BJ (cell line): ENCODE measurements around the gene CCL25. TPM values are rescaled to one million over a fixed set of nuclear protein-coding genes. Genes with fewer than 3 reads are reported as not detected.

ENCODE experiments used
- CTCF ChIA-PET: fragments of 350-600 bp; formaldehyde crosslinking; extraction: SDS; loops from one replicate; lab custom pipeline; 2021; ENCODE audit warnings: antibody characterized with exemption, inconsistent platforms; lab: Yijun Ruan, JAX
- POLR2A ChIA-PET: fragments of 300-600 bp; sonication (Branson Sonifier 250); formaldehyde crosslinking; extraction: SDS; loops from one replicate; lab custom pipeline; 2021; ENCODE audit warnings: antibody characterized with exemption; lab: Charles Lee
- DNase-seq: peaks from one replicate; pipeline ENCODE4 v3.0.0-alpha.2; 2011; ENCODE audit warnings: low read depth
- H3K27me3 ChIP-seq: 2 replicates; pipeline ENCODE4 v1.6.0; 2011; ENCODE audit warnings: low read length; ENCODE audit not compliant: control insufficient read depth, insufficient read depth
- H3K36me3 ChIP-seq: 2 replicates; pipeline ENCODE4 v1.5.1; 2011; ENCODE audit warnings: low read length; ENCODE audit not compliant: control insufficient read depth, insufficient read depth
- H3K4me3 ChIP-seq: 2 replicates; pipeline ENCODE4 v1.5.1; 2011; ENCODE audit warnings: low read depth, mild to moderate bottlenecking, control low read depth, low read length
- polyA plus RNA-seq: library from polyadenylated mRNA; depleted of rRNA; stranded (reverse); fragments of >200 nt; gene quantifications from 2 replicates; pipeline ENCODE4 v1.2.3, GENCODE V29; 2011
- TF ChIP-seq, protein P1 (sequence below): IDR thresholded peaks from 2 replicates; pipeline ENCODE4 v1.5.1; 2011; ENCODE audit warnings: low read depth, mild to moderate bottlenecking, control low read depth, inconsistent platforms, low read length, moderate library complexity; ENCODE audit not compliant: insufficient read depth

The CCL25 gene
- polyA plus RNA-seq, 1 experiment, result not detected

DNA sequence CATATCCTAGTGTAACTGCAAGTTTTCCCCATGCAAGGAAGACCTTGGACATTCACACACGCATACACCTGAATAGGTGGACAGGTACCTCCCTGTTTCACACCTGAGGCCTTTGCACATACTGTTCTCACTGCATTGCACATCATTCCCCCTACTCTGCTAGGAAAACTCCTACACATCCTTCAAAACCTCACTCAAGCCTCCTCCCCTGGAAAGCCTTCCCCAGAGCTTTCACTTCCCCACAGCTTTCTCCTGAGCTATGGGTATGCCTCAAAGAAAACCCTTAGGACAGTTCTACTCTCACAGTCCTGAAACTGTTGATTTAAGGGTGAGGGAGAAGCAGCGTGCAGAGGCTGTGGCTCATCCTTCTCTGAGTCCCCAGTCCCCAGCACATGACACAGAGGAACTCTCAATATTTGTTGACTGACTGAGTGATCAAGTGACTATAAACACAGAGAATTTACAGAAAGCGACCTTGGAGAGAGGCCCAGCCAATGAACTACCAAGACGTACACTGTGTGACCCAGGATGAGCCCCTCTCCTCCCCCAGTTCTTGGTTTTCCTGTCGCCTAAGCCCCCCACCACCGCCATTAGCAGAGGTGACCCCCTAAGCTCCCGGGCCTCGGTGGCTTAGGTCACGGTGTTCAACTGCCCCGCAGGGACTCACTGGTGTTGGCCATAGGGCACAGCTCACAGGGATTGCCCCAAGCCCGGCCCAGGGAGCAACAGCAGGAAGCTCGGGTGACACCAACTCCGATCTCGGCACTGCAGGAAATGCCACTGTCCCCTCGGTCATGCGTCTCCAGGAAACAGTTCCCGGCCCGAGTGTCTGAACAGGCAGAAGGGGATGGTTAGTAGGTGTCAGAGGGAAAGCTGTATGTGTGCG, 56.2 kb downstream of the CCL25 start:
- no peaks in the 10 kb centered on the region for H3K27me3 ChIP-seq
- DNase-seq, result no peak
- TF ChIP-seq, protein P1, sequence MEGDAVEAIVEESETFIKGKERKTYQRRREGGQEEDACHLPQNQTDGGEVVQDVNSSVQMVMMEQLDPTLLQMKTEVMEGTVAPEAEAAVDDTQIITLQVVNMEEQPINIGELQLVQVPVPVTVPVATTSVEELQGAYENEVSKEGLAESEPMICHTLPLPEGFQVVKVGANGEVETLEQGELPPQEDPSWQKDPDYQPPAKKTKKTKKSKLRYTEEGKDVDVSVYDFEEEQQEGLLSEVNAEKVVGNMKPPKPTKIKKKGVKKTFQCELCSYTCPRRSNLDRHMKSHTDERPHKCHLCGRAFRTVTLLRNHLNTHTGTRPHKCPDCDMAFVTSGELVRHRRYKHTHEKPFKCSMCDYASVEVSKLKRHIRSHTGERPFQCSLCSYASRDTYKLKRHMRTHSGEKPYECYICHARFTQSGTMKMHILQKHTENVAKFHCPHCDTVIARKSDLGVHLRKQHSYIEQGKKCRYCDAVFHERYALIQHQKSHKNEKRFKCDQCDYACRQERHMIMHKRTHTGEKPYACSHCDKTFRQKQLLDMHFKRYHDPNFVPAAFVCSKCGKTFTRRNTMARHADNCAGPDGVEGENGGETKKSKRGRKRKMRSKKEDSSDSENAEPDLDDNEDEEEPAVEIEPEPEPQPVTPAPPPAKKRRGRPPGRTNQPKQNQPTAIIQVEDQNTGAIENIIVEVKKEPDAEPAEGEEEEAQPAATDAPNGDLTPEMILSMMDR, result no peak
- ChIA-PET POLR2A (no interaction called here), CTCF (no interaction called here)
- H3K36me3 ChIP-seq, result no peaks in the 10 kb centered on the region
- no peak overlapping the region for H3K4me3 ChIP-seq

GRCh38 chr19:8109455-8109854, 56.9 kb downstream of the CCL25 start:
- no peak overlapping the region for H3K4me3 ChIP-seq
- ChIA-PET POLR2A (no interaction called here), CTCF (no interaction called here)
- TF ChIP-seq, protein P1, result no peak
- no peaks in the 10 kb centered on the region for H3K27me3 ChIP-seq
- DNase-seq, result no peak
- no peaks in the 10 kb centered on the region for H3K36me3 ChIP-seq

- H3K27me3 ChIP-seq, result no peaks in the 10 kb centered on the region
- no peaks in the 10 kb centered on the region for H3K36me3 ChIP-seq
- ChIA-PET CTCF (interaction anchor here (0.6 kb wide), 1 partner anchor 14 kb away, joined by 3 read pairs; no protein-coding TSS in a partner anchor), POLR2A (no interaction called here)
- H3K4me3 ChIP-seq, result no peak overlapping the region
- TF ChIP-seq, protein P1, result no peak
- DNase-seq, result no peak
Measured at GRCh38 chr19:8109890-8110662, 57.5 kb downstream of the CCL25 start.

DNA sequence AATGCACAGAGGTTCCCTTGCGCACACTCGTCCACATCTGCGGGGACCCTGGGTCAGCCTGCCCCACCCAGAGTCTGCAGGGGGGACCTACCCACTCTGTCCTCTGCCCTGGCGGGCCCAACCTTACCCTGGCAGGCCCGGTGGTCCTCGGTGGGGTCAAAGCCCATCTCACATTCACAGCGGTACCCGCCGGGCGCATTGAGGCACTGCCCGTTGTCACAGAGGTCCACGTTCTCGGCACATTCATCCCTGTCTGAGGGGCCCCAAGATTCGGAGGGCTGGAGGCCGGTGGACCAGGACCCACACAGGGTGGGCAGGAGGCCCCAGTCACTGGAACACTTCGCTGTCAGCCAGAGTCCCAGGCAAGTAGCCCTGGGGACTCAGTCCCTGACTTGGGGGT, 58.4 kb downstream of the CCL25 start:
- Histone ChIP-seq H3K4me3 (no peak overlapping the region), H3K36me3 (no peaks in the 10 kb centered on the region), H3K27me3 (no peaks in the 10 kb centered on the region)
- ChIA-PET CTCF (interaction anchor here (0.6 kb wide), 1 partner anchor 14 kb away, joined by 3 read pairs; no protein-coding TSS in a partner anchor), POLR2A (no interaction called here)
- no peak for DNase-seq
- TF ChIP-seq, protein P1, result no peak

- TF ChIP-seq, protein P1, result no peak
- H3K36me3 ChIP-seq, result no peaks in the 10 kb centered on the region
- ChIA-PET POLR2A (no interaction called here), CTCF (no interaction called here)
- no peak for DNase-seq
- H3K27me3 ChIP-seq, result no peaks in the 10 kb centered on the region
- no peak overlapping the region for H3K4me3 ChIP-seq
Measured at GRCh38 chr19:8111376-8111775, 58.8 kb downstream of the CCL25 start.
